Measurements from ENCODE around the gene GSN.

The GSN gene

GRCh38 chr9:121373011-121373729, 105.2 kb downstream of the GSN start:
- no peak for DNase-seq (ENCODE audit: low spot score)
- TF ChIP-seq CTCF (IDR thresholded peaks at IDR 0.05; ENCODE audit: extremely low read depth, missing control alignments), result no peak

- no peak for TF ChIP-seq CTCF (IDR thresholded peaks at IDR 0.05; ENCODE audit: extremely low read depth, missing control alignments)
- no peak for DNase-seq (ENCODE audit: low spot score)
These were observed 108.4 kb downstream of the GSN start for GRCh38 chr9:121376214-121376830.

- DNase-seq (ENCODE audit: low spot score), result no peak
- no peak for TF ChIP-seq CTCF (IDR thresholded peaks at IDR 0.05; ENCODE audit: extremely low read depth, missing control alignments)
These were observed 112.9 kb downstream of the GSN start for GRCh38 chr9:121380846-121381245.
